HCT116 (cell line): ENCODE data around the gene MCF2L. TPM values are rescaled to one million over a fixed set of nuclear protein-coding genes. Genes with fewer than 3 reads are reported as not detected.

ENCODE experiments used
- ATAC-seq: fragments of 200-7000 bp; cut with Tn5 transposase; 2 replicates; pipeline ENCODE4 v1.9.1; 2020; ENCODE audit warnings: mild to moderate bottlenecking, moderate library complexity
- BruUV-seq: library from RNA; stranded (reverse); fragments of 400-500 nt; replicated peaks from 2 replicates; lab custom pipeline; 2021; lab: Mats Ljungman, UMichigan
- CTCF ChIA-PET: fragments of 300-600 bp; sonication (Branson Sonifier 250); formaldehyde crosslinking; loops from one replicate; lab custom pipeline; 2021; ENCODE audit warnings: antibody characterized with exemption; lab: Charles Lee
- POLR2A ChIA-PET: fragments of 300-600, 350-600 bp; sonication (Branson Sonifier 250); formaldehyde crosslinking; loops from one replicate; lab custom pipeline; 2021; ENCODE audit warnings: antibody characterized with exemption; lab: Charles Lee
- RAD21 ChIA-PET, 2 experiments: fragments of 300-600 bp; sonication (Branson Sonifier 250); formaldehyde crosslinking; loops; one replicate each; lab custom pipeline; 2023; ENCODE audit warnings: low total read pairs in 2 of 2; ENCODE audit not compliant: uncharacterized antibody in 2 of 2, unreplicated experiment in 2 of 2, low non-redundant PET in 1 of 2; lab: Charles Lee
- DNase-seq: peaks from one replicate; pipeline ENCODE4 v3.0.0-alpha.2; 2010; ENCODE audit warnings: low read depth, low spot score
- H2AFZ ChIP-seq: fragments of 200-600 bp; shearing (Covaris generic), sonication (generic); 2 replicates; pipeline ENCODE4 v1.6.1; 2017; ENCODE audit warnings: low read depth, mixed run types, mixed read lengths, antibody characterized with exemption, low read length; ENCODE audit not compliant: poor library complexity, severe bottlenecking
- H3K27ac ChIP-seq: 2 replicates; pipeline ENCODE4 v1.5.1; 2012; ENCODE audit warnings: low read depth, low read length
- H3K27me3 ChIP-seq: fragments of 200-600 bp; sonication (generic); 2 replicates; pipeline ENCODE4 v1.6.1; 2016; ENCODE audit warnings: mixed run types, low read length, mixed read lengths; ENCODE audit not compliant: insufficient read depth
- H3K36me3 ChIP-seq, 2 experiments: fragments of 200-500 bp in 1 of 2; fragments of 200-600 bp in 1 of 2; sonication (Bioruptor generic) in 1 of 2; sonication (generic) in 1 of 2; 2 replicates each; pipeline versions ENCODE4 v1.5.1 to v1.6.1; 2014 to 2016; ENCODE audit warnings: low read length in 2 of 2, inconsistent platforms in 1 of 2, mixed read lengths in 1 of 2, mixed run types in 1 of 2; ENCODE audit not compliant: insufficient read depth in 2 of 2, control insufficient read depth in 1 of 2
- H3K4me1 ChIP-seq, 2 experiments: fragments of 200-600 bp in 1 of 2; sonication (generic) in 1 of 2; 2 replicates each; pipeline versions ENCODE4 v1.5.1 to v1.6.1; 2012 to 2017; ENCODE audit warnings: low read length in 2 of 2, inconsistent platforms in 1 of 2, mild to moderate bottlenecking in 1 of 2, mixed read lengths in 1 of 2, mixed run types in 1 of 2, moderate library complexity in 1 of 2; ENCODE audit not compliant: insufficient read depth in 2 of 2, control insufficient read depth in 1 of 2
- H3K4me2 ChIP-seq: fragments of 200-600 bp; sonication (generic); 2 replicates; pipeline ENCODE4 v1.6.1; 2017; ENCODE audit warnings: mixed run types, low read length, mixed read lengths
- H3K4me3 ChIP-seq, 2 experiments: fragments of 200-600 bp in 1 of 2; sonication (generic) in 1 of 2; replicated peaks in 1 of 2; 2 replicates each; pipeline ENCODE4 v1.5.1; 2011 to 2016; ENCODE audit warnings: low read length in 2 of 2, control low read depth in 1 of 2, low read depth in 1 of 2, mild to moderate bottlenecking in 1 of 2, mixed read lengths in 1 of 2, mixed run types in 1 of 2
- H3K79me2 ChIP-seq: fragments of 200-600 bp; sonication (generic); 2 replicates; pipeline ENCODE4 v1.6.1; 2017; ENCODE audit warnings: mild to moderate bottlenecking, mixed run types, low read length, moderate library complexity, mixed read lengths; ENCODE audit not compliant: insufficient read depth
- H3K9ac ChIP-seq: fragments of 200-600 bp; sonication (generic); 2 replicates; pipeline ENCODE4 v1.6.1; 2016; ENCODE audit warnings: low read length, mixed read lengths
- H3K9me2 ChIP-seq: fragments of 200-600 bp; sonication (generic), shearing (Covaris generic); 2 replicates; pipeline ENCODE4 v1.6.1; 2017; ENCODE audit warnings: mixed run types, mild to moderate bottlenecking, moderate library complexity; ENCODE audit not compliant: insufficient read depth
- H3K9me3 ChIP-seq, 2 experiments: fragments of 200-500 bp in 1 of 2; fragments of 200-600 bp in 1 of 2; sonication (Bioruptor generic) in 1 of 2; sonication (generic) in 1 of 2; 2 replicates each; pipeline ENCODE4 v1.6.1; 2014 to 2017; ENCODE audit warnings: low read length in 2 of 2, mixed read lengths in 2 of 2, inconsistent platforms in 1 of 2, low read depth in 1 of 2, mild to moderate bottlenecking in 1 of 2, mixed run types in 1 of 2, moderate library complexity in 1 of 2; ENCODE audit not compliant: control insufficient read depth in 1 of 2, insufficient read depth in 1 of 2
- H4K20me1 ChIP-seq: fragments of 200-600 bp; sonication (generic), shearing (Covaris generic); 2 replicates; pipeline ENCODE4 v1.6.1; 2017; ENCODE audit warnings: mixed run types, mild to moderate bottlenecking, moderate library complexity; ENCODE audit not compliant: insufficient read depth
- CBX3 ChIP-seq: IDR thresholded peaks from 2 replicates; pipeline ENCODE4 v1.6.1; 2012; ENCODE audit warnings: low read depth
- CEBPB ChIP-seq: IDR thresholded peaks from 2 replicates; pipeline ENCODE4 v1.6.1; 2012; ENCODE audit warnings: low read depth
- CTCF ChIP-seq, 3 experiments: fragments of 200-600 bp in 1 of 3; sonication (generic) in 1 of 3; IDR thresholded peaks in 2 of 3; conservative IDR thresholded peaks in 1 of 3; 2 replicates each; pipeline ENCODE4 v1.5.1; 2012 to 2017; ENCODE audit warnings: low read depth in 2 of 3, low read length in 2 of 3, antibody characterized with exemption in 1 of 3, borderline replicate concordance in 1 of 3, control low read depth in 1 of 3, mild to moderate bottlenecking in 1 of 3, mixed read lengths in 1 of 3, mixed run types in 1 of 3, moderate library complexity in 1 of 3; ENCODE audit not compliant: insufficient read depth in 1 of 3
- EGR1 ChIP-seq: IDR thresholded peaks from 2 replicates; pipeline ENCODE4 v1.6.1; 2012; ENCODE audit warnings: low read depth
- EZH2phosphoT487 ChIP-seq: fragments of 200-600 bp; IDR thresholded peaks from 2 replicates; pipeline ENCODE4 v1.6.1; 2018; ENCODE audit warnings: antibody characterized with exemption, borderline replicate concordance
- FOSL1 ChIP-seq: IDR thresholded peaks from 2 replicates; pipeline ENCODE4 v1.6.1; 2012; ENCODE audit warnings: low read depth
- POLR2AphosphoS5 ChIP-seq: IDR thresholded peaks from 2 replicates; pipeline ENCODE4 v1.6.1; 2011; ENCODE audit warnings: mild to moderate bottlenecking, low read depth, low read length, moderate library complexity
- RAD21 ChIP-seq: IDR thresholded peaks from 2 replicates; pipeline ENCODE4 v1.6.1; 2012; ENCODE audit warnings: low read depth, mild to moderate bottlenecking
- REST ChIP-seq: IDR thresholded peaks from 2 replicates; pipeline ENCODE4 v1.6.1; 2012; ENCODE audit warnings: low read depth
- SP1 ChIP-seq: IDR thresholded peaks from 2 replicates; pipeline ENCODE4 v1.6.1; 2012; ENCODE audit warnings: low read depth
- SRF ChIP-seq: IDR thresholded peaks from 2 replicates; pipeline ENCODE4 v1.6.1; 2012; ENCODE audit warnings: low read depth
- YY1 ChIP-seq: IDR thresholded peaks from 2 replicates; pipeline ENCODE4 v1.6.1; 2011; ENCODE audit warnings: low read length, low read depth, moderate library complexity, mild to moderate bottlenecking; ENCODE audit not compliant: insufficient replicate concordance; ENCODE audit errors: extremely low read depth
- ZFX ChIP-seq: fragments of 450-650 bp; IDR thresholded peaks from 2 replicates; pipeline ENCODE4 v1.6.1; 2017
- ZNF274 ChIP-seq: fragments of 200-500 bp; sonication (Bioruptor generic); IDR thresholded peaks from 2 replicates; pipeline ENCODE4 v1.6.1; 2014; ENCODE audit warnings: mild to moderate bottlenecking, low read depth, low read length, inconsistent platforms
- intact Hi-C: fragments of 100-400 bp; cut with micrococcal nuclease; formaldehyde crosslinking; loops from 2 replicates; pipeline ENCODE4 v1.10.0; 2022
- total RNA-seq: library from RNA; stranded (reverse); gene quantifications from one replicate; pipeline ENCODE4 v1.2.1, GENCODE V29; 2021; ENCODE audit not compliant: unreplicated experiment
- TF ChIP-seq, protein P1 (sequence below): IDR thresholded peaks from 2 replicates; pipeline ENCODE4 v1.6.1; 2012
- TF ChIP-seq, protein P2 (sequence below): IDR thresholded peaks from 2 replicates; pipeline ENCODE4 v1.6.1; 2011; ENCODE audit warnings: mild to moderate bottlenecking, low read length, moderate library complexity; ENCODE audit not compliant: insufficient replicate concordance; ENCODE audit errors: extremely low read depth

Gene MCF2L
- total RNA-seq, 1 experiment from 2014 or later: 19.3 TPM

DNA sequence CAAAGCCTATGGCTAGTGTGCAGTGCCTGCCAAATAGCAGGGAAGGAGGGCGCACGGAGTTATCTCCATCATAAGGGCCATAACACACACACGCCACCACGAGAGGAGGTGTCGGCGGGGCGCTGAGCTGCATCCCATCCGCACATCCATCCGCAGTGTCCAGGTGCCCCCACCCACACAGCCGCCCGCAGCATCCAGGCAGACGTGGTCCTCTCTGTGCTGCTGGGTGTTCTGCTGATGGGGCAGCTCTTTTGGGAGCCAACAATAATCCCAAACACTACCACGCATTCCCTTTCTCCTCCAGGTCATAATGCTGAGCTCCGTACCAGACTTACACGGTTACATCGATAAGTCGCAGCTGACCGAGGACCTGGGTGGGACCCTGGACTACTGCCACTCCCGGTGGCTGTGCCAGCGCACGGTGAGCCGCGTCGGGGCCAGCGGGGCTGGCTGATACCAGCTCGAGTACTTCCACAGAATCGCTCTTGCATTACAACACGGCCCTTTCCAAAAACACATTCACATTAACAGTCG is 95.1 kb downstream of the MCF2L start:
- H3K27ac ChIP-seq: no peak overlapping the region
- H3K9me2 ChIP-seq: no peaks in the 10 kb centered on the region
- ATAC-seq (peak; percentile 37), DNase-seq (no peak)
- H2AFZ ChIP-seq: peak overlapping the region; percentile 29
- ChIA-PET RAD21 (no interaction called here), CTCF (no interaction called here), POLR2A (interaction anchor here (0.7 kb wide), 1 partner anchor 389 kb away, joined by 3 read pairs; the partner anchor contains the start of gene ADPRHL1)
- TF ChIP-seq EGR1 (no peak), RAD21 (no peak), CEBPB (no peak), ZNF274 (no peak), CTCF (IDR thresholded peaks at IDR 0.05 in 2 of 3, conservative IDR thresholded peaks at IDR 0.05 in 1 of 3; ENCODE audit: borderline replicate concordance in 1 of 3, insufficient read depth in 1 of 3, low read depth in 2 of 3, low read length in 2 of 3) (no peak), SRF (no peak), FOSL1 (no peak), CBX3 (no peak), EZH2phosphoT487 (no peak), YY1 (no peak), SP1 (no peak), REST (no peak), POLR2AphosphoS5 (no peak), ZFX (no peak)
- TF ChIP-seq, protein P1, sequence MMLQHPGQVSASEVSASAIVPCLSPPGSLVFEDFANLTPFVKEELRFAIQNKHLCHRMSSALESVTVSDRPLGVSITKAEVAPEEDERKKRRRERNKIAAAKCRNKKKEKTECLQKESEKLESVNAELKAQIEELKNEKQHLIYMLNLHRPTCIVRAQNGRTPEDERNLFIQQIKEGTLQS: no peak
- TF ChIP-seq, protein P2, sequence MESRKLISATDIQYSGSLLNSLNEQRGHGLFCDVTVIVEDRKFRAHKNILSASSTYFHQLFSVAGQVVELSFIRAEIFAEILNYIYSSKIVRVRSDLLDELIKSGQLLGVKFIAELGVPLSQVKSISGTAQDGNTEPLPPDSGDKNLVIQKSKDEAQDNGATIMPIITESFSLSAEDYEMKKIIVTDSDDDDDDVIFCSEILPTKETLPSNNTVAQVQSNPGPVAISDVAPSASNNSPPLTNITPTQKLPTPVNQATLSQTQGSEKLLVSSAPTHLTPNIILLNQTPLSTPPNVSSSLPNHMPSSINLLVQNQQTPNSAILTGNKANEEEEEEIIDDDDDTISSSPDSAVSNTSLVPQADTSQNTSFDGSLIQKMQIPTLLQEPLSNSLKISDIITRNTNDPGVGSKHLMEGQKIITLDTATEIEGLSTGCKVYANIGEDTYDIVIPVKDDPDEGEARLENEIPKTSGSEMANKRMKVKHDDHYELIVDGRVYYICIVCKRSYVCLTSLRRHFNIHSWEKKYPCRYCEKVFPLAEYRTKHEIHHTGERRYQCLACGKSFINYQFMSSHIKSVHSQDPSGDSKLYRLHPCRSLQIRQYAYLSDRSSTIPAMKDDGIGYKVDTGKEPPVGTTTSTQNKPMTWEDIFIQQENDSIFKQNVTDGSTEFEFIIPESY: no peak
- intact Hi-C loops: no loop called here
- peaks cover 30 to 33% of the 10 kb centered on the region in 2 experiments for H3K4me1 ChIP-seq
- no peaks in the 10 kb centered on the region for H3K79me2 ChIP-seq
- no peaks in the 10 kb centered on the region for H4K20me1 ChIP-seq
- no peaks in the 10 kb centered on the region for H3K36me3 ChIP-seq
- H3K9me3 ChIP-seq: no peaks in the 10 kb centered on the region
- peak overlapping the region; percentile 41 for H3K9ac ChIP-seq
- no TSS peak for BruUV-seq
- peaks cover 5% of the 10 kb centered on the region; the same call in 1 of the 2 replicates for H3K27me3 ChIP-seq
- peak overlapping the region; percentile 78 for H3K4me2 ChIP-seq
- H3K4me3 ChIP-seq: peak overlapping the region; percentile 23 to 48
